NCI-H82 treated with DMSO at 0.1 percent for 48 hours (cell line): Measurements from ENCODE around the gene TRDN.
"Not testable (repeated sequence)": the region's sequence is repeated elsewhere in the genome, so short reads cannot be mapped to it uniquely, and the experiment has no call there.

Source experiments
- DNase-seq: peaks from one replicate; lab custom pipeline; 2025; ENCODE audit not compliant: unreplicated experiment; lab: John Stamatoyannopoulos, UW

The TRDN gene

GRCh38 chr6:123635144-123635543 lies 1.6 kb downstream of the TRDN start:
- no peak for DNase-seq

GRCh38 chr6:123632641-123633040 lies 4.1 kb downstream of the TRDN start:
- DNase-seq = no peak

GRCh38 chr6:123629258-123629941 lies 7.3 kb downstream of the TRDN start:
- no peak for DNase-seq

- no peak for DNase-seq
Measured at GRCh38 chr6:123625696-123626095, 11.1 kb downstream of the TRDN start.

GRCh38 chr6:123622780-123623179 lies 14.0 kb downstream of the TRDN start:
- DNase-seq = no peak

GRCh38 chr6:123619156-123619555 lies 17.6 kb downstream of the TRDN start:
- DNase-seq = no peak

GRCh38 chr6:123616942-123617341 lies 19.8 kb downstream of the TRDN start:
- no peak for DNase-seq

- no peak for DNase-seq
Measured at GRCh38 chr6:123616016-123616415, 20.7 kb downstream of the TRDN start.

- DNase-seq = no peak
Measured at GRCh38 chr6:123610779-123611178, 26.0 kb downstream of the TRDN start.

GRCh38 chr6:123604067-123604466 lies 32.7 kb downstream of the TRDN start:
- DNase-seq = no peak

- DNase-seq = no peak
Measured at GRCh38 chr6:123598011-123598410, 38.7 kb downstream of the TRDN start.

- no peak for DNase-seq
Measured at GRCh38 chr6:123594776-123595175, 42.0 kb downstream of the TRDN start.

- DNase-seq = no peak
Measured at GRCh38 chr6:123592426-123592825, 44.3 kb downstream of the TRDN start.

- DNase-seq = no peak
Measured at GRCh38 chr6:123589973-123590372, 46.8 kb downstream of the TRDN start.

GRCh38 chr6:123589317-123589716 lies 47.4 kb downstream of the TRDN start:
- no peak for DNase-seq

GRCh38 chr6:123588546-123588895 lies 48.2 kb downstream of the TRDN start:
- DNase-seq = no peak

GRCh38 chr6:123587838-123588545 lies 48.8 kb downstream of the TRDN start:
- no peak for DNase-seq

GRCh38 chr6:123587407-123587806 lies 49.3 kb downstream of the TRDN start:
- DNase-seq = not testable (repeated sequence)

- no peak for DNase-seq
Measured at GRCh38 chr6:123580331-123580730, 56.4 kb downstream of the TRDN start.

GRCh38 chr6:123575188-123575587 lies 61.6 kb downstream of the TRDN start:
- no peak for DNase-seq

GRCh38 chr6:123570813-123571684 lies 65.7 kb downstream of the TRDN start:
- DNase-seq = no peak

- no peak for DNase-seq
Measured at GRCh38 chr6:123569575-123569974, 67.2 kb downstream of the TRDN start.
